Activated CD8-positive, alpha-beta memory T cell treated with anti-CD3 and anti-CD28 coated beads, Interleukin-2, amount 50 U/mL, for 1 hour (primary cell): ENCODE data around the gene CLSTN2.

Experiments used
- DNase-seq: peaks from one replicate; pipeline ENCODE4 v3.0.0-alpha.2; 2020; ENCODE audit errors: extremely low read depth

CLSTN2 gene

GRCh38 chr3:140284372-140284771, 349.4 kb downstream of the CLSTN2 start:
- no peak for DNase-seq

GRCh38 chr3:140285380-140285779, 350.4 kb downstream of the CLSTN2 start:
- DNase-seq, result no peak

GRCh38 chr3:140288595-140288994, 353.6 kb downstream of the CLSTN2 start:
- no peak for DNase-seq

GRCh38 chr3:140290105-140290504, 355.1 kb downstream of the CLSTN2 start:
- DNase-seq, result no peak

GRCh38 chr3:140292170-140292569, 357.2 kb downstream of the CLSTN2 start:
- no peak for DNase-seq

- DNase-seq, result no peak
Observed at GRCh38 chr3:140292684-140293083, 357.7 kb downstream of the CLSTN2 start.

- DNase-seq, result no peak
Observed at GRCh38 chr3:140294058-140294457, 359.1 kb downstream of the CLSTN2 start.

- DNase-seq, result no peak
Observed at GRCh38 chr3:140296796-140297352, 361.9 kb downstream of the CLSTN2 start.

- DNase-seq, result no peak
Observed at GRCh38 chr3:140298043-140298442, 363.1 kb downstream of the CLSTN2 start.

- DNase-seq, result no peak
Observed at GRCh38 chr3:140298569-140299070, 363.6 kb downstream of the CLSTN2 start.

GRCh38 chr3:140303875-140304274, 368.9 kb downstream of the CLSTN2 start:
- no peak for DNase-seq

- DNase-seq, result no peak
Observed at GRCh38 chr3:140308535-140308934, 373.6 kb downstream of the CLSTN2 start.

GRCh38 chr3:140311428-140311827, 376.4 kb downstream of the CLSTN2 start:
- DNase-seq, result no peak

- DNase-seq, result no peak
Observed at GRCh38 chr3:140315955-140316354, 381.0 kb downstream of the CLSTN2 start.

- no peak for DNase-seq
Observed at GRCh38 chr3:140316466-140316865, 381.5 kb downstream of the CLSTN2 start.

GRCh38 chr3:140316868-140317400, 381.9 kb downstream of the CLSTN2 start:
- no peak for DNase-seq

- no peak for DNase-seq
Observed at GRCh38 chr3:140319739-140320138, 384.8 kb downstream of the CLSTN2 start.

- DNase-seq, result no peak
Observed at GRCh38 chr3:140323561-140323960, 388.6 kb downstream of the CLSTN2 start.

GRCh38 chr3:140332131-140332530, 397.1 kb downstream of the CLSTN2 start:
- DNase-seq, result no peak

GRCh38 chr3:140334132-140334929, 399.3 kb downstream of the CLSTN2 start:
- no peak for DNase-seq

- no peak for DNase-seq
Observed at GRCh38 chr3:140336465-140336864, 401.5 kb downstream of the CLSTN2 start.

- DNase-seq, result no peak
Observed at GRCh38 chr3:140338916-140339315, 403.9 kb downstream of the CLSTN2 start.

GRCh38 chr3:140341203-140341602, 406.2 kb downstream of the CLSTN2 start:
- DNase-seq, result no peak
